ENCODE data around the gene PSMB11. TPM values are rescaled to one million over a fixed set of nuclear protein-coding genes. Genes with fewer than 3 reads are reported as not detected.

PSMB11 gene
- total and polyA plus RNA-seq, 10 of the 15 experiments (the other 5 are each of a cell fraction or from before 2014, with no cell fraction given) = not detected

DNA sequence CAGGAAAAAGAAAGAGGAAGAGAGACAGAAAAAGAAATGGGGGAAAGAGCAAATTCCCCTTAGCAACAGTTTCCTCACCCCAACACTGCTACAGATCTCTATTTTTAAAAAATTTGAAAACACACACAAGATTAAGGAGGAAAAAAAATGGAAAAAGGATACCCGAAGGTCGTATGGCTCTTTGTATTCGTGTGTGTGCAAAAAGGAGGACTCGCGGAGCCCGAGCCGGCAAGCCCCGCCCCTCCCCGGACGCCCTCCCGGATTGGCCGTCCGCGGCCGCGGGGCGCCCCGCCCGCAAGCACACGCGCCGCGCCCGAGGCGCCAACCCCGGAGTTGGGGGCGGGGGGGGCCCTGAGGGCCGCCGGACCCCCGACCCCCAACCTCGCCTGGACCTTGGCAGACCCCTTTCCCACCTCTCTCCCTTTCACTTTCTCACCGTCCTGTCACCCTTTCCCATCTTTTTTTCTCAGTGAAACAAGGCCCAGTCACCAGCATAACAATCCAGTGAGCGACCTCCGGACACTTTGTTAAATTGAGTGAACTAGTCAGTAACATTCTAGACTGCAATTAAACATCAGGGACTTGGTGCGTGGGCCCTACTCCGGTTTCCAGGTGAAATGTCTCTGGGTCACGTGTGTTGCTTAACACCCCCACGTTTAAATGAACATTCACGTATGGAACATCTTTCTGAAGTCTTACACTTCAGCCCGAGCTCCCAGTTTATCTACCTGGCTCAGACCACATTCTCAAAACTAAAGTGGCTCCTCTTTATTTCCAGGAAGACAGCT, 31.9 kb upstream of the PSMB11 start, which contains the start of gene C14orf93 (continued):
- peak; percentile 69 for TF ChIP-seq ZNF687 (IDR thresholded peaks at IDR 0.05)
- TF ChIP-seq, protein P1, sequence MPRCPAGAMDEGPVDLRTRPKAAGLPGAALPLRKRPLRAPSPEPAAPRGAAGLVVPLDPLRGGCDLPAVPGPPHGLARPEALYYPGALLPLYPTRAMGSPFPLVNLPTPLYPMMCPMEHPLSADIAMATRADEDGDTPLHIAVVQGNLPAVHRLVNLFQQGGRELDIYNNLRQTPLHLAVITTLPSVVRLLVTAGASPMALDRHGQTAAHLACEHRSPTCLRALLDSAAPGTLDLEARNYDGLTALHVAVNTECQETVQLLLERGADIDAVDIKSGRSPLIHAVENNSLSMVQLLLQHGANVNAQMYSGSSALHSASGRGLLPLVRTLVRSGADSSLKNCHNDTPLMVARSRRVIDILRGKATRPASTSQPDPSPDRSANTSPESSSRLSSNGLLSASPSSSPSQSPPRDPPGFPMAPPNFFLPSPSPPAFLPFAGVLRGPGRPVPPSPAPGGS (IDR thresholded peaks at IDR 0.05; ENCODE audit: borderline replicate concordance, insufficient read depth, low read depth, low read length, poor library complexity, severe bottlenecking) = no peak
- TF ChIP-seq, protein P2, sequence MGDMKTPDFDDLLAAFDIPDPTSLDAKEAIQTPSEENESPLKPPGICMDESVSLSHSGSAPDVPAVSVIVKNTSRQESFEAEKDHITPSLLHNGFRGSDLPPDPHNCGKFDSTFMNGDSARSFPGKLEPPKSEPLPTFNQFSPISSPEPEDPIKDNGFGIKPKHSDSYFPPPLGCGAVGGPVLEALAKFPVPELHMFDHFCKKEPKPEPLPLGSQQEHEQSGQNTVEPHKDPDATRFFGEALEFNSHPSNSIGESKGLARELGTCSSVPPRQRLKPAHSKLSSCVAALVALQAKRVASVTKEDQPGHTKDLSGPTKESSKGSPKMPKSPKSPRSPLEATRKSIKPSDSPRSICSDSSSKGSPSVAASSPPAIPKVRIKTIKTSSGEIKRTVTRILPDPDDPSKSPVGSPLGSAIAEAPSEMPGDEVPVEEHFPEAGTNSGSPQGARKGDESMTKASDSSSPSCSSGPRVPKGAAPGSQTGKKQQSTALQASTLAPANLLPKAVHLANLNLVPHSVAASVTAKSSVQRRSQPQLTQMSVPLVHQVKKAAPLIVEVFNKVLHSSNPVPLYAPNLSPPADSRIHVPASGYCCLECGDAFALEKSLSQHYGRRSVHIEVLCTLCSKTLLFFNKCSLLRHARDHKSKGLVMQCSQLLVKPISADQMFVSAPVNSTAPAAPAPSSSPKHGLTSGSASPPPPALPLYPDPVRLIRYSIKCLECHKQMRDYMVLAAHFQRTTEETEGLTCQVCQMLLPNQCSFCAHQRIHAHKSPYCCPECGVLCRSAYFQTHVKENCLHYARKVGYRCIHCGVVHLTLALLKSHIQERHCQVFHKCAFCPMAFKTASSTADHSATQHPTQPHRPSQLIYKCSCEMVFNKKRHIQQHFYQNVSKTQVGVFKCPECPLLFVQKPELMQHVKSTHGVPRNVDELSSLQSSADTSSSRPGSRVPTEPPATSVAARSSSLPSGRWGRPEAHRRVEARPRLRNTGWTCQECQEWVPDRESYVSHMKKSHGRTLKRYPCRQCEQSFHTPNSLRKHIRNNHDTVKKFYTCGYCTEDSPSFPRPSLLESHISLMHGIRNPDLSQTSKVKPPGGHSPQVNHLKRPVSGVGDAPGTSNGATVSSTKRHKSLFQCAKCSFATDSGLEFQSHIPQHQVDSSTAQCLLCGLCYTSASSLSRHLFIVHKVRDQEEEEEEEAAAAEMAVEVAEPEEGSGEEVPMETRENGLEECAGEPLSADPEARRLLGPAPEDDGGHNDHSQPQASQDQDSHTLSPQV (IDR thresholded peaks at IDR 0.05) = peak; percentile 42; the same call in 1 of the 2 replicates
- no peak for TF ChIP-seq EGR1 (IDR thresholded peaks at IDR 0.05; ENCODE audit: borderline replicate concordance in 1 of 2, low read depth in 2 of 2, low read length in 2 of 2)
- no peak for TF ChIP-seq POLR2AphosphoS2 (IDR thresholded peaks at IDR 0.05; ENCODE audit: low read depth, low read length)
- TF ChIP-seq, protein P3, sequence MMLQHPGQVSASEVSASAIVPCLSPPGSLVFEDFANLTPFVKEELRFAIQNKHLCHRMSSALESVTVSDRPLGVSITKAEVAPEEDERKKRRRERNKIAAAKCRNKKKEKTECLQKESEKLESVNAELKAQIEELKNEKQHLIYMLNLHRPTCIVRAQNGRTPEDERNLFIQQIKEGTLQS (IDR thresholded peaks at IDR 0.05; ENCODE audit: borderline replicate concordance, extremely low read depth, low read depth, low read length) = no peak
- no peak for TF ChIP-seq ATF7 (IDR thresholded peaks at IDR 0.05; ENCODE audit: low read depth)
- TF ChIP-seq MTA2 (IDR thresholded peaks at IDR 0.05; ENCODE audit: low read depth) = no peak
- no peak for TF ChIP-seq MTA3 (IDR thresholded peaks at IDR 0.05; ENCODE audit: borderline replicate concordance, low read length)
- TF ChIP-seq MEF2A (IDR thresholded peaks at IDR 0.05; ENCODE audit: insufficient read depth, low read depth, low read length) = no peak
- peak; percentile 56; the same call in 1 of the 2 replicates for TF ChIP-seq CHD1 (IDR thresholded peaks at IDR 0.05; ENCODE audit: low read depth, low read length)
- no peak for TF ChIP-seq CEBPZ (IDR thresholded peaks at IDR 0.05; ENCODE audit: low read depth, low read length)
- TF ChIP-seq CHD2 (IDR thresholded peaks at IDR 0.05; ENCODE audit: borderline replicate concordance, low read depth, low read length) = peak; percentile 42; the same call in 1 of the 2 replicates
- TF ChIP-seq IKZF2 (IDR thresholded peaks at IDR 0.05) = peak in 1 of 2 experiments; percentile 75; a peak in 2 of 4 replicates
